Vagina (tissue), 2 donors: Measurements from ENCODE around the gene IFT57.

Experiments
- CTCF ChIP-seq, 3 experiments: fragments of 450-650 bp in 2 of 3; fragments of 200-600 bp in 1 of 3; sonication (generic) in 1 of 3; IDR thresholded peaks; one replicate each; pipeline ENCODE4 v1.5.1; 2017 to 2019; ENCODE audit warnings: antibody characterized with exemption in 3 of 3, mild to moderate bottlenecking in 2 of 3, moderate library complexity in 2 of 3
- POLR2A ChIP-seq, 2 donors: fragments of 450-650 bp; IDR thresholded peaks; one replicate each; pipeline ENCODE4 v1.6.1; 2017; ENCODE audit warnings: antibody characterized with exemption in 2 of 2, mild to moderate bottlenecking in 2 of 2, moderate library complexity in 2 of 2

- TF ChIP-seq CTCF (IDR thresholded peaks at IDR 0.05), result no peak
- no peak for TF ChIP-seq POLR2A (IDR thresholded peaks at IDR 0.05)
Measured at GRCh38 chr3:108228286-108228685, 6.1 kb upstream of the IFT57 start.
